GM21576 (cell line): ENCODE results near the gene POTEI.
"Not testable (repeated sequence)": the region's sequence is repeated elsewhere in the genome, so short reads cannot be mapped to it uniquely, and the experiment has no call there.

Experiments used
- ATAC-seq: cut with Tn5 transposase; IDR thresholded peaks from one replicate; pipeline ENCODE4 v1.9.1; 2021; ENCODE audit warnings: mild to moderate bottlenecking, moderate library complexity; ENCODE audit not compliant: unreplicated experiment

POTEI gene

GRCh38 chr2:130509228-130509627, at the start of gene POTEI:
Gene POTEI (minus strand): TSS chr2:130509328. CDS start chr2:130509235, 93 bp downstream.
- not testable (repeated sequence) for ATAC-seq

GRCh38 chr2:130556441-130556840, 47.3 kb upstream of the POTEI start:
- not testable (repeated sequence) for ATAC-seq

GRCh38 chr2:130554178-130554577, 45.0 kb upstream of the POTEI start:
- ATAC-seq = not testable (repeated sequence)

- not testable (repeated sequence) for ATAC-seq
Measured at GRCh38 chr2:130549475-130549874, 40.3 kb upstream of the POTEI start.

- ATAC-seq = not testable (repeated sequence)
Measured at GRCh38 chr2:130548418-130548817, 39.3 kb upstream of the POTEI start.

GRCh38 chr2:130544978-130545377, 35.9 kb upstream of the POTEI start:
- ATAC-seq = not testable (repeated sequence)

- not testable (repeated sequence) for ATAC-seq
Measured at GRCh38 chr2:130543785-130544528, 34.8 kb upstream of the POTEI start.

- ATAC-seq = not testable (repeated sequence)
Measured at GRCh38 chr2:130542789-130543188, 33.7 kb upstream of the POTEI start.

GRCh38 chr2:130538271-130538670, 29.1 kb upstream of the POTEI start:
- not testable (repeated sequence) for ATAC-seq

GRCh38 chr2:130536654-130537053, 27.5 kb upstream of the POTEI start:
- ATAC-seq = not testable (repeated sequence)

- ATAC-seq = peak; percentile 36
Measured at GRCh38 chr2:130531672-130532071, 22.5 kb upstream of the POTEI start.

- ATAC-seq = peak; percentile 90
Measured at GRCh38 chr2:130531225-130531624, 22.1 kb upstream of the POTEI start.

GRCh38 chr2:130530212-130530611, 21.1 kb upstream of the POTEI start:
- not testable (repeated sequence) for ATAC-seq

GRCh38 chr2:130529545-130529944, 20.4 kb upstream of the POTEI start:
- not testable (repeated sequence) for ATAC-seq

GRCh38 chr2:130527365-130527967, 18.3 kb upstream of the POTEI start:
- ATAC-seq = not testable (repeated sequence)

- not testable (repeated sequence) for ATAC-seq
Measured at GRCh38 chr2:130522390-130522789, 13.3 kb upstream of the POTEI start.

- ATAC-seq = not testable (repeated sequence)
Measured at GRCh38 chr2:130520992-130521391, 11.9 kb upstream of the POTEI start, which contains the start of gene CFC1B. Gene CFC1B (plus strand): TSS chr2:130521222. CDS start chr2:130521485, 263 bp downstream.

- ATAC-seq = not testable (repeated sequence)
Measured at GRCh38 chr2:130518516-130519106, 9.5 kb upstream of the POTEI start.

- not testable (repeated sequence) for ATAC-seq
Measured at GRCh38 chr2:130511747-130512451, 2.8 kb upstream of the POTEI start.

- not testable (repeated sequence) for ATAC-seq
Measured at GRCh38 chr2:130510807-130511746, 1.9 kb upstream of the POTEI start.
